PC-9 (cell line): Measurements from ENCODE around the gene KLK15. TPM values are rescaled to one million over a fixed set of nuclear protein-coding genes. Genes with fewer than 3 reads are reported as not detected.

Experiments used
- BruUV-seq: library from RNA; stranded (reverse); fragments of 400-500 nt; replicated peaks from 2 replicates; lab custom pipeline; 2021; lab: Mats Ljungman, UMichigan
- CTCF ChIA-PET: fragments of 300-600 bp; sonication (Branson Sonifier 250); formaldehyde crosslinking; loops from one replicate; lab custom pipeline; 2022; ENCODE audit warnings: antibody characterized with exemption; lab: Charles Lee
- POLR2A ChIA-PET: fragments of 300-600 bp; sonication (Branson Sonifier 250); formaldehyde crosslinking; loops from one replicate; lab custom pipeline; 2022; ENCODE audit warnings: antibody characterized with exemption; ENCODE audit not compliant: unreplicated experiment; lab: Charles Lee
- DNase-seq, 2 experiments: peaks; one replicate each; pipeline versions ENCODE4 v3.0.0 to v3.0.0-alpha.2; 2015 to 2022; ENCODE audit warnings: mixed read lengths in 1 of 2
- H2AFZ ChIP-seq: fragments of 200-600 bp; sonication (generic); 2 replicates; pipeline ENCODE4 v1.8.1; 2017; ENCODE audit warnings: antibody characterized with exemption
- H3F3A ChIP-seq: fragments of 200-600 bp; sonication (generic); 2 replicates; pipeline ENCODE4 v1.8.1; 2017; ENCODE audit warnings: antibody characterized with exemption, mild to moderate bottlenecking, low read depth; ENCODE audit not compliant: insufficient read depth
- H3K27ac ChIP-seq: fragments of 200-600 bp; sonication (generic); 2 replicates; pipeline ENCODE4 v1.6.1; 2016; ENCODE audit warnings: mixed run types
- H3K27me3 ChIP-seq: fragments of 200-600 bp; sonication (generic); 2 replicates; pipeline ENCODE4 v1.6.1; 2016; ENCODE audit warnings: low read depth, mixed run types; ENCODE audit not compliant: insufficient read depth
- H3K36me3 ChIP-seq: fragments of 200-600 bp; sonication (generic); 2 replicates; pipeline ENCODE4 v1.6.1; 2016; ENCODE audit warnings: low read depth, mixed run types
- H3K4me1 ChIP-seq: fragments of 200-600 bp; sonication (generic); replicated peaks from 2 replicates; pipeline ENCODE4 v1.6.1; 2016; ENCODE audit warnings: mixed run types; ENCODE audit not compliant: insufficient read depth
- H3K4me2 ChIP-seq: fragments of 200-600 bp; sonication (generic); 2 replicates; pipeline ENCODE4 v1.6.1; 2017; ENCODE audit warnings: mixed run types
- H3K4me3 ChIP-seq: fragments of 200-600 bp; sonication (generic); 2 replicates; pipeline ENCODE4 v1.6.1; 2016; ENCODE audit warnings: mixed run types
- H3K79me2 ChIP-seq: fragments of 200-600 bp; sonication (generic); 2 replicates; pipeline ENCODE4 v1.6.1; 2017; ENCODE audit warnings: low read depth, mixed run types
- H3K9me2 ChIP-seq: fragments of 200-600 bp; sonication (generic); 2 replicates; pipeline ENCODE4 v1.8.1; 2017; ENCODE audit warnings: mild to moderate bottlenecking; ENCODE audit not compliant: insufficient read depth
- H3K9me3 ChIP-seq: fragments of 200-600 bp; sonication (generic); 2 replicates; pipeline ENCODE4 v1.8.1; 2016; ENCODE audit warnings: low read depth; ENCODE audit not compliant: insufficient read depth
- H4K20me1 ChIP-seq: fragments of 200-600 bp; sonication (generic); 2 replicates; pipeline ENCODE4 v1.8.1; 2017; ENCODE audit not compliant: insufficient read depth
- EZH2 ChIP-seq: fragments of 200-600 bp; sonication (generic); IDR thresholded peaks from 2 replicates; pipeline ENCODE4 v1.8.0; 2017; ENCODE audit warnings: antibody characterized with exemption, low read depth
- intact Hi-C: fragments of 100-400 bp; cut with micrococcal nuclease; formaldehyde crosslinking; loops from one replicate; pipeline ENCODE4 v1.10.0; 2022; ENCODE audit not compliant: unreplicated experiment
- total RNA-seq: library from RNA; stranded (reverse); gene quantifications from 2 replicates; pipeline ENCODE4 v1.2.3, GENCODE V29; 2021
- TF ChIP-seq, protein P1 (sequence below): fragments of 200-600 bp; sonication (generic); conservative IDR thresholded peaks from 2 replicates; pipeline ENCODE4 v1.6.1; 2017; ENCODE audit warnings: mixed run types, antibody characterized with exemption, mild to moderate bottlenecking, moderate library complexity

Gene KLK15
- total RNA-seq, 1 experiment from 2014 or later = not detected

DNA sequence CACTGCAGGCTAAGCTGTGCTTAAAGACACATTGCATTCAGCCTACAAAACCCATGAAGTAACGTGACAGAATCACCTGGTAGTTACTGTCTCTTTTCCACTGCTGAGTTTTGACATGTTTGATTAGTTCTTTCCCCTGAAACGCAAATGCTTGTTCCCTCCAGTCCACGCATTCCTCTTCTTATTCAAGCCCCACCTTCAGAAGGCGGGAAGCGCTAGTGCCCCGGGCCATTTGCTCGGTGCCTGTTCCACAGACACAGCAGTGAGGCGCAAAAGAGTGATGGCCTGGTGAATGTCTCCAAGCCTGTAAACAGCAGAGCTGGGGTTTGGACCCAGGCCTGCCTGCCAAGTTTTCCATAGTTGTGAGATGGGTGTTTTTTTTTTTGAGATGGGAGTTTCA is 32.3 kb downstream of the KLK15 start:
- CTCF ChIA-PET = no interaction called here
- Histone ChIP-seq H3K79me2 (peaks cover 50% of the 10 kb centered on the region), H4K20me1 (peaks cover 70% of the 10 kb centered on the region), H3K27me3 (no peaks in the 10 kb centered on the region), H3K36me3 (peaks cover 43% of the 10 kb centered on the region), H2AFZ (no peak overlapping the region), H3K4me3 (no peak overlapping the region), H3K9me3 (no peaks in the 10 kb centered on the region), H3F3A (peaks cover 72% of the 10 kb centered on the region), H3K9me2 (no peaks in the 10 kb centered on the region), H3K4me1 (peaks cover 20% of the 10 kb centered on the region), H3K4me2 (no peak overlapping the region), H3K27ac (no peak overlapping the region)
- POLR2A ChIA-PET = no interaction called here
- no peak for DNase-seq
- TF ChIP-seq, protein P1, sequence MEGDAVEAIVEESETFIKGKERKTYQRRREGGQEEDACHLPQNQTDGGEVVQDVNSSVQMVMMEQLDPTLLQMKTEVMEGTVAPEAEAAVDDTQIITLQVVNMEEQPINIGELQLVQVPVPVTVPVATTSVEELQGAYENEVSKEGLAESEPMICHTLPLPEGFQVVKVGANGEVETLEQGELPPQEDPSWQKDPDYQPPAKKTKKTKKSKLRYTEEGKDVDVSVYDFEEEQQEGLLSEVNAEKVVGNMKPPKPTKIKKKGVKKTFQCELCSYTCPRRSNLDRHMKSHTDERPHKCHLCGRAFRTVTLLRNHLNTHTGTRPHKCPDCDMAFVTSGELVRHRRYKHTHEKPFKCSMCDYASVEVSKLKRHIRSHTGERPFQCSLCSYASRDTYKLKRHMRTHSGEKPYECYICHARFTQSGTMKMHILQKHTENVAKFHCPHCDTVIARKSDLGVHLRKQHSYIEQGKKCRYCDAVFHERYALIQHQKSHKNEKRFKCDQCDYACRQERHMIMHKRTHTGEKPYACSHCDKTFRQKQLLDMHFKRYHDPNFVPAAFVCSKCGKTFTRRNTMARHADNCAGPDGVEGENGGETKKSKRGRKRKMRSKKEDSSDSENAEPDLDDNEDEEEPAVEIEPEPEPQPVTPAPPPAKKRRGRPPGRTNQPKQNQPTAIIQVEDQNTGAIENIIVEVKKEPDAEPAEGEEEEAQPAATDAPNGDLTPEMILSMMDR = no peak
- TF ChIP-seq EZH2 = no peak
- BruUV-seq = no TSS peak
- intact Hi-C loops = loop anchor here (5.0 to 10.0 kb wide), 2 partner anchors 214 to 296 kb away; partner anchors contain the start of gene KLK10

GRCh38 chr19:50799547-50799851 is 33.9 kb downstream of the KLK15 start:
- Histone ChIP-seq H3K27ac (no peak overlapping the region), H2AFZ (no peak overlapping the region), H3K9me2 (no peaks in the 10 kb centered on the region), H3K4me2 (no peak overlapping the region), H3K79me2 (peaks cover 50% of the 10 kb centered on the region), H3K4me3 (no peak overlapping the region), H3K4me1 (peaks cover 15% of the 10 kb centered on the region), H3F3A (peaks cover 88% of the 10 kb centered on the region), H3K36me3 (peaks cover 43% of the 10 kb centered on the region), H4K20me1 (peaks cover 82% of the 10 kb centered on the region), H3K9me3 (no peaks in the 10 kb centered on the region), H3K27me3 (no peaks in the 10 kb centered on the region)
- ChIA-PET CTCF (no interaction called here), POLR2A (no interaction called here)
- BruUV-seq = no TSS peak
- no peak for DNase-seq
- intact Hi-C loops = no loop called here
- TF ChIP-seq, protein P1 = no peak
- no peak for TF ChIP-seq EZH2

DNA sequence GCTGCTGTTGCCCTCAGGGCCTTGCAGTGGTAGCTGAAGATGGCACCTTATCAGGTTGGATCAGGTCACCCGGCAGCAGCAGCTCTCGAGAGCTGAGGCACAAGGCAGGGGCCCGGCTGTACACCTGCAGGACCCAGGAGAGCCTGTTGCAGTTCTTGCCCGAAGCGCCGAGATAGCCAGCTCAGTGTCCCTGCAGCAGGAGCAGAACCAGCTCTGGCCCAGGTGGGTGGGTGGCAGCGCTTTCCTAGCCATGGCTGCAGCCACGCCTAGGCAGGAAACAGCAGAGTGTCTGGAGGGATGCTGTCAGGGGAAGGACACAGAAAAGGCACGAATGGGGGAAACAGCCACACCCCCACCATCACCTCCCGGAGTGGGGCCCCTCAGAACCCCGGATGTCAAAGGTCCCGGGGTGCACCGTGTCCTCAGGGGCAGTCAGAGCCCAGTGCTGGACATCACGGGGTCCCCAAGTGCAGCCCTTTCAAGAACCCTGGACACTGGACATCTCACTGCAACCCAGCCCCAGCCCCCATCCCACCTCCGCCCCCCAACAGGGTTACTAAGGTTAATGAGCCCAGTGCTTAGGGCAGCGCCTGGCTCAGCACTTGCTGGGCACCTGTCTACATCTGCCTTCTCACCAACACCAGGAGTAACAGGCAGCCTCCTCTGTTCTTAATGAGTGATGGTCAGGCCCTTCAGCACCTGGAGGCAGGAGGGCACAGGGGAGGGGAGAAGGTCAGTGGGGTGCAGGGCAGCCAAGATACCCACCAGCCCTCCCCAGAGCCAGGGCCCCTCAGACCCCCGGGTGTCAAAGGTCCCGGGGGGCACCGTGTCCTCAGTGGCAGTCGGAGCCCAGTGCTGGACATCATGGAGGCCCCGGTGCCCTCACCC is 34.5 kb downstream of the KLK15 start:
- Histone ChIP-seq H3K27me3 (no peaks in the 10 kb centered on the region), H3F3A (peaks cover 91% of the 10 kb centered on the region), H3K4me2 (no peak overlapping the region), H3K27ac (no peak overlapping the region), H2AFZ (no peak overlapping the region), H3K9me3 (no peaks in the 10 kb centered on the region), H4K20me1 (peaks cover 82% of the 10 kb centered on the region), H3K79me2 (peaks cover 45% of the 10 kb centered on the region), H3K36me3 (peaks cover 43% of the 10 kb centered on the region), H3K9me2 (no peaks in the 10 kb centered on the region), H3K4me1 (peaks cover 15% of the 10 kb centered on the region), H3K4me3 (no peak overlapping the region)
- ChIA-PET POLR2A (no interaction called here), CTCF (no interaction called here)
- no peak for DNase-seq
- TF ChIP-seq, protein P1 = no peak
- TF ChIP-seq EZH2 = no peak
- intact Hi-C loops = no loop called here
- no TSS peak for BruUV-seq
